HL-60 (cell line): ENCODE results near the gene SDK1.

Source experiments
- POLR2AphosphoS5 ChIP-seq: IDR thresholded peaks from 2 replicates; pipeline ENCODE4 v1.6.1; 2012; ENCODE audit warnings: low read depth
- TF ChIP-seq, protein P1 (sequence below): IDR thresholded peaks from one replicate; pipeline ENCODE4 v1.5.1; 2011; ENCODE audit warnings: low read length, control low read depth, inconsistent platforms; ENCODE audit not compliant: insufficient read depth
- TF ChIP-seq, protein P2 (sequence below): IDR thresholded peaks from 2 replicates; pipeline ENCODE4 v1.6.1; 2012; ENCODE audit warnings: low read depth; ENCODE audit not compliant: insufficient replicate concordance

DNA sequence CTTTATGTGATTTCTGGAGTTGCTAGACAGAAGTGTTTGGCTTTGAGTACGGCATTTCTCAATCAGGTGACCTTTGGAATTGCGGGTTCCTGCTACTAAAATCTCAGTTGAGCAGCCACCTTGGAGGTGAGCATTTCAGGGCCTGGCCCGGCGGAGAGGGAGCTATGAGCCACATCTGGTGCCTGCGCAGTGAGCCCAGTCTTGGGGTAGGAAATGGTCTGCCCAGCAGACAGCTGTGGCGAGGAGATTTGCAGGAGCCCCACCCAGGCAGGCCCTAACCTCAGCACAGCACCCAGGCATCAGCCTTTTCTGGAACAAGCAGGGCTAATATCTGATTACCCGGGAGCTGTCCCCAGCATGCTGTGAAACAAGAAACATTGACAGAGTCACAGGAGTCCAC is 833.2 kb downstream of the SDK1 start:
- TF ChIP-seq, protein P1, sequence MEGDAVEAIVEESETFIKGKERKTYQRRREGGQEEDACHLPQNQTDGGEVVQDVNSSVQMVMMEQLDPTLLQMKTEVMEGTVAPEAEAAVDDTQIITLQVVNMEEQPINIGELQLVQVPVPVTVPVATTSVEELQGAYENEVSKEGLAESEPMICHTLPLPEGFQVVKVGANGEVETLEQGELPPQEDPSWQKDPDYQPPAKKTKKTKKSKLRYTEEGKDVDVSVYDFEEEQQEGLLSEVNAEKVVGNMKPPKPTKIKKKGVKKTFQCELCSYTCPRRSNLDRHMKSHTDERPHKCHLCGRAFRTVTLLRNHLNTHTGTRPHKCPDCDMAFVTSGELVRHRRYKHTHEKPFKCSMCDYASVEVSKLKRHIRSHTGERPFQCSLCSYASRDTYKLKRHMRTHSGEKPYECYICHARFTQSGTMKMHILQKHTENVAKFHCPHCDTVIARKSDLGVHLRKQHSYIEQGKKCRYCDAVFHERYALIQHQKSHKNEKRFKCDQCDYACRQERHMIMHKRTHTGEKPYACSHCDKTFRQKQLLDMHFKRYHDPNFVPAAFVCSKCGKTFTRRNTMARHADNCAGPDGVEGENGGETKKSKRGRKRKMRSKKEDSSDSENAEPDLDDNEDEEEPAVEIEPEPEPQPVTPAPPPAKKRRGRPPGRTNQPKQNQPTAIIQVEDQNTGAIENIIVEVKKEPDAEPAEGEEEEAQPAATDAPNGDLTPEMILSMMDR = no peak
- TF ChIP-seq, protein P2, sequence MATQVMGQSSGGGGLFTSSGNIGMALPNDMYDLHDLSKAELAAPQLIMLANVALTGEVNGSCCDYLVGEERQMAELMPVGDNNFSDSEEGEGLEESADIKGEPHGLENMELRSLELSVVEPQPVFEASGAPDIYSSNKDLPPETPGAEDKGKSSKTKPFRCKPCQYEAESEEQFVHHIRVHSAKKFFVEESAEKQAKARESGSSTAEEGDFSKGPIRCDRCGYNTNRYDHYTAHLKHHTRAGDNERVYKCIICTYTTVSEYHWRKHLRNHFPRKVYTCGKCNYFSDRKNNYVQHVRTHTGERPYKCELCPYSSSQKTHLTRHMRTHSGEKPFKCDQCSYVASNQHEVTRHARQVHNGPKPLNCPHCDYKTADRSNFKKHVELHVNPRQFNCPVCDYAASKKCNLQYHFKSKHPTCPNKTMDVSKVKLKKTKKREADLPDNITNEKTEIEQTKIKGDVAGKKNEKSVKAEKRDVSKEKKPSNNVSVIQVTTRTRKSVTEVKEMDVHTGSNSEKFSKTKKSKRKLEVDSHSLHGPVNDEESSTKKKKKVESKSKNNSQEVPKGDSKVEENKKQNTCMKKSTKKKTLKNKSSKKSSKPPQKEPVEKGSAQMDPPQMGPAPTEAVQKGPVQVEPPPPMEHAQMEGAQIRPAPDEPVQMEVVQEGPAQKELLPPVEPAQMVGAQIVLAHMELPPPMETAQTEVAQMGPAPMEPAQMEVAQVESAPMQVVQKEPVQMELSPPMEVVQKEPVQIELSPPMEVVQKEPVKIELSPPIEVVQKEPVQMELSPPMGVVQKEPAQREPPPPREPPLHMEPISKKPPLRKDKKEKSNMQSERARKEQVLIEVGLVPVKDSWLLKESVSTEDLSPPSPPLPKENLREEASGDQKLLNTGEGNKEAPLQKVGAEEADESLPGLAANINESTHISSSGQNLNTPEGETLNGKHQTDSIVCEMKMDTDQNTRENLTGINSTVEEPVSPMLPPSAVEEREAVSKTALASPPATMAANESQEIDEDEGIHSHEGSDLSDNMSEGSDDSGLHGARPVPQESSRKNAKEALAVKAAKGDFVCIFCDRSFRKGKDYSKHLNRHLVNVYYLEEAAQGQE = no peak
- TF ChIP-seq POLR2AphosphoS5 = no peak
